ENCODE measurements around the gene IL23R. TPM values are rescaled to one million over a fixed set of nuclear protein-coding genes. Genes with fewer than 3 reads are reported as not detected.

IL23R gene
- total and polyA plus RNA-seq, 2 donors (not counting 3 experiments of a cell fraction or from before 2014, with no cell fraction given): not detected

GRCh38 chr1:67269061-67269460 lies 102.8 kb downstream of the IL23R start:
- Histone ChIP-seq H3K9me1 (replicated peaks; ENCODE audit: control insufficient read depth, extremely low read depth, insufficient read depth, low read length) (no peaks in the 10 kb centered on the region), H3K4me1 (ENCODE audit: control insufficient read depth, extremely low read depth, insufficient read depth, low read length) (peaks cover 19% of the 10 kb centered on the region), H3K9me3 (replicated peaks; ENCODE audit: control insufficient read depth, insufficient read depth, low read length) (no peaks in the 10 kb centered on the region), H3K9ac (replicated peaks; ENCODE audit: extremely low read depth, insufficient read depth, low read length) (no peak overlapping the region), H3K36me3 (ENCODE audit: control insufficient read depth in 2 of 2, extremely low read depth in 1 of 2, insufficient read depth in 2 of 2, low read length in 2 of 2) (no peaks in the 10 kb centered on the region), H3K27me3 (ENCODE audit: control insufficient read depth in 2 of 2, insufficient read depth in 2 of 2, low read length in 2 of 2) (peaks cover 0 to 3% of the 10 kb centered on the region in 2 experiments), H3K4me2 (ENCODE audit: insufficient read depth, low read length) (no peak overlapping the region), H3K27ac (ENCODE audit: insufficient read depth, low read depth, low read length) (no peak overlapping the region), H3K4me3 (replicated peaks in 1 of 3; ENCODE audit: insufficient read depth in 1 of 3, low read depth in 1 of 3, low read length in 3 of 3) (no peak overlapping the region), H2AFZ (ENCODE audit: low read depth, low read length) (no peak overlapping the region), H4K20me1 (replicated peaks; ENCODE audit: control insufficient read depth, extremely low read depth, insufficient read depth, low read length) (no peaks in the 10 kb centered on the region), H3K79me2 (ENCODE audit: control insufficient read depth, insufficient read depth, low read length) (no peaks in the 10 kb centered on the region)
- intact Hi-C loops (cut with micrococcal nuclease): loop anchor here (10.0 kb wide), 1 partner anchor 456 kb away; no protein-coding TSS in a partner anchor
- FAIRE-seq (no peak), DNase-seq (ENCODE audit: low read depth, low spot score) (no peak)
- BruUV-seq (replicated peaks): no TSS peak
- dilution Hi-C loops (cut with MboI; ENCODE audit: extremely low pct_ligation_motif_present, low sequenced_read_pairs): no loop called here
- TF ChIP-seq GATA2 (IDR thresholded peaks at IDR 0.05; ENCODE audit: insufficient read depth, insufficient read length, low read depth, low read length) (no peak), MYC (IDR thresholded peaks at IDR 0.05; ENCODE audit: low read depth, low read length) (no peak), MAX (IDR thresholded peaks at IDR 0.05; ENCODE audit: insufficient read depth, insufficient read length) (no peak), POLR2A (IDR thresholded peaks at IDR 0.05; ENCODE audit: low read depth, low read length) (no peak), EZH2 (IDR thresholded peaks at IDR 0.05; ENCODE audit: borderline replicate concordance, low read depth, low read length, severe bottlenecking) (no peak), POLR2AphosphoS5 (IDR thresholded peaks at IDR 0.05; ENCODE audit: insufficient read depth, low read depth, low read length) (no peak), FOS (IDR thresholded peaks at IDR 0.05; ENCODE audit: borderline replicate concordance, insufficient read depth, low read length) (no peak), JUN (IDR thresholded peaks at IDR 0.05; ENCODE audit: borderline replicate concordance, insufficient read depth, insufficient read length, low read depth) (no peak)
- TF ChIP-seq, protein P1, sequence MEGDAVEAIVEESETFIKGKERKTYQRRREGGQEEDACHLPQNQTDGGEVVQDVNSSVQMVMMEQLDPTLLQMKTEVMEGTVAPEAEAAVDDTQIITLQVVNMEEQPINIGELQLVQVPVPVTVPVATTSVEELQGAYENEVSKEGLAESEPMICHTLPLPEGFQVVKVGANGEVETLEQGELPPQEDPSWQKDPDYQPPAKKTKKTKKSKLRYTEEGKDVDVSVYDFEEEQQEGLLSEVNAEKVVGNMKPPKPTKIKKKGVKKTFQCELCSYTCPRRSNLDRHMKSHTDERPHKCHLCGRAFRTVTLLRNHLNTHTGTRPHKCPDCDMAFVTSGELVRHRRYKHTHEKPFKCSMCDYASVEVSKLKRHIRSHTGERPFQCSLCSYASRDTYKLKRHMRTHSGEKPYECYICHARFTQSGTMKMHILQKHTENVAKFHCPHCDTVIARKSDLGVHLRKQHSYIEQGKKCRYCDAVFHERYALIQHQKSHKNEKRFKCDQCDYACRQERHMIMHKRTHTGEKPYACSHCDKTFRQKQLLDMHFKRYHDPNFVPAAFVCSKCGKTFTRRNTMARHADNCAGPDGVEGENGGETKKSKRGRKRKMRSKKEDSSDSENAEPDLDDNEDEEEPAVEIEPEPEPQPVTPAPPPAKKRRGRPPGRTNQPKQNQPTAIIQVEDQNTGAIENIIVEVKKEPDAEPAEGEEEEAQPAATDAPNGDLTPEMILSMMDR (IDR thresholded peaks at IDR 0.05; ENCODE audit: extremely low read depth in 1 of 2, insufficient read depth in 1 of 2, low read depth in 1 of 2, low read length in 2 of 2): no peak
- CTCF ChIA-PET: no interaction called here
- POLR2A ChIA-PET: no interaction called here
